ENCODE results near the gene FOSL1.

The FOSL1 gene

GRCh38 chr11:65945941-65946558 is 45.9 kb upstream of the FOSL1 start:
- no peak overlapping the region for H3K27ac ChIP-seq (replicated peaks)
- no peaks in the 10 kb centered on the region for H3K27me3 ChIP-seq (ENCODE audit: insufficient read depth, poor library complexity, severe bottlenecking)
- no peak for DNase-seq (ENCODE audit: low read depth in 1 of 2, low spot score in 1 of 2)
- no peak overlapping the region for H3K4me3 ChIP-seq (replicated peaks; ENCODE audit: insufficient read depth, low read length)
- TF ChIP-seq POLR2AphosphoS5 (IDR thresholded peaks at IDR 0.05; ENCODE audit: low read depth) (no peak), CTCF (IDR thresholded peaks at IDR 0.05; ENCODE audit: insufficient read depth, low read length) (no peak), SPI1 (IDR thresholded peaks at IDR 0.05; ENCODE audit: borderline replicate concordance, low read depth) (no peak)

GRCh38 chr11:65945430-65945911 is 45.3 kb upstream of the FOSL1 start, which contains the start of gene TSGA10IP:
Gene TSGA10IP, plus strand, starts transcription at chr11:65945480. Its CDS starts 196 bp downstream, at chr11:65945676.
- no peak for DNase-seq (ENCODE audit: low read depth in 1 of 2, low spot score in 1 of 2)
- no peak within 1 kb of the TSS for H3K27ac ChIP-seq (replicated peaks)
- H3K27me3 ChIP-seq (ENCODE audit: insufficient read depth, poor library complexity, severe bottlenecking), result no peaks in the 10 kb centered on the region
- no peak for TF ChIP-seq REST (IDR thresholded peaks at IDR 0.05; ENCODE audit: insufficient replicate concordance, low read depth)
- TF ChIP-seq SPI1 (IDR thresholded peaks at IDR 0.05; ENCODE audit: borderline replicate concordance, low read depth), result no peak
- TF ChIP-seq CTCF (IDR thresholded peaks at IDR 0.05; ENCODE audit: insufficient read depth, low read length), result no peak
- TF ChIP-seq POLR2AphosphoS5 (IDR thresholded peaks at IDR 0.05; ENCODE audit: low read depth), result no peak
- TF ChIP-seq GABPA (IDR thresholded peaks at IDR 0.05; ENCODE audit: low read depth), result no peak
- H3K4me3 ChIP-seq (replicated peaks; ENCODE audit: insufficient read depth, low read length), result no peak within 1 kb of the TSS

- DNase-seq (ENCODE audit: low read depth in 1 of 2, low spot score in 1 of 2), result no peak
- no peak overlapping the region for H3K27ac ChIP-seq (replicated peaks)
- H3K27me3 ChIP-seq (ENCODE audit: insufficient read depth, poor library complexity, severe bottlenecking), result no peaks in the 10 kb centered on the region
- H3K4me3 ChIP-seq (replicated peaks; ENCODE audit: insufficient read depth, low read length), result no peak overlapping the region
- TF ChIP-seq REST (IDR thresholded peaks at IDR 0.05; ENCODE audit: insufficient replicate concordance, low read depth), result no peak
- TF ChIP-seq POLR2AphosphoS5 (IDR thresholded peaks at IDR 0.05; ENCODE audit: low read depth), result no peak
- TF ChIP-seq SPI1 (IDR thresholded peaks at IDR 0.05; ENCODE audit: borderline replicate concordance, low read depth), result no peak
- no peak for TF ChIP-seq GABPA (IDR thresholded peaks at IDR 0.05; ENCODE audit: low read depth)
- TF ChIP-seq CTCF (IDR thresholded peaks at IDR 0.05; ENCODE audit: insufficient read depth, low read length), result no peak
Measured at GRCh38 chr11:65944767-65945166, 44.6 kb upstream of the FOSL1 start.

GRCh38 chr11:65944191-65944590 is 44.0 kb upstream of the FOSL1 start:
- H3K27ac ChIP-seq (replicated peaks), result no peak overlapping the region
- no peak for TF ChIP-seq CTCF (IDR thresholded peaks at IDR 0.05; ENCODE audit: insufficient read depth, low read length)
- TF ChIP-seq POLR2AphosphoS5 (IDR thresholded peaks at IDR 0.05; ENCODE audit: low read depth), result no peak
- TF ChIP-seq SPI1 (IDR thresholded peaks at IDR 0.05; ENCODE audit: borderline replicate concordance, low read depth), result no peak
- TF ChIP-seq GABPA (IDR thresholded peaks at IDR 0.05; ENCODE audit: low read depth), result no peak
- TF ChIP-seq REST (IDR thresholded peaks at IDR 0.05; ENCODE audit: insufficient replicate concordance, low read depth), result no peak

More at GRCh38 chr11:65944191-65944590, 44.0 kb upstream of the FOSL1 start:
- DNase-seq (ENCODE audit: low read depth in 1 of 2, low spot score in 1 of 2), result no peak
- no peaks in the 10 kb centered on the region for H3K27me3 ChIP-seq (ENCODE audit: insufficient read depth, poor library complexity, severe bottlenecking)
- H3K4me3 ChIP-seq (replicated peaks; ENCODE audit: insufficient read depth, low read length), result no peak overlapping the region
